Gastrocnemius medialis (tissue), 4 donors: ENCODE results near the gene B3GAT1. TPM values are rescaled to one million over a fixed set of nuclear protein-coding genes. Genes with fewer than 3 reads are reported as not detected.

Experiments
- ATAC-seq, 2 donors: fragments of 150-250 bp; one replicate each; pipeline ENCODE4 v1.9.1; 2016
- DNase-seq, 2 donors: peaks; one replicate each; pipeline ENCODE4 v3.0.0-alpha.2; 2019
- H3K27ac ChIP-seq, 4 donors: fragments of 200-600 bp; sonication (generic); 1 replicate in 1 of 4; 2 replicates in 3 of 4; pipeline ENCODE4 v1.5.1; 2016 to 2018; ENCODE audit warnings: mild to moderate bottlenecking in 2 of 4, moderate library complexity in 1 of 4
- H3K27me3 ChIP-seq, 3 donors: fragments of 200-600 bp; sonication (generic) in 2 of 3; 1 replicate in 1 of 3; 2 replicates in 2 of 3; pipeline versions ENCODE4 v1.5.1 to v1.6.0; 2016 to 2019; ENCODE audit warnings: mild to moderate bottlenecking in 1 of 3, moderate library complexity in 1 of 3
- H3K36me3 ChIP-seq, 2 donors: fragments of 200-600 bp; sonication (generic) in 1 of 2; one replicate each; pipeline ENCODE4 v1.5.1; 2017 to 2018
- H3K4me1 ChIP-seq, 2 donors: fragments of 200-600 bp; sonication (generic) in 1 of 2; one replicate each; pipeline ENCODE4 v1.5.1; 2016 to 2017; ENCODE audit warnings: mild to moderate bottlenecking in 2 of 2
- H3K4me3 ChIP-seq, 4 donors: fragments of 200-600 bp; sonication (generic) in 3 of 4; 1 replicate in 1 of 4; 2 replicates in 3 of 4; pipeline ENCODE4 v1.5.1; 2016 to 2019; ENCODE audit warnings: mild to moderate bottlenecking in 2 of 4
- H3K9me3 ChIP-seq, 3 donors: fragments of 200-600 bp; sonication (generic) in 2 of 3; 1 replicate in 1 of 3; 2 replicates in 2 of 3; pipeline ENCODE4 v1.5.1; 2016 to 2019
- POLR2A ChIP-seq, 2 donors: fragments of 450-650 bp; IDR thresholded peaks; one replicate each; pipeline ENCODE4 v1.6.1; 2017; ENCODE audit warnings: antibody characterized with exemption in 2 of 2, mild to moderate bottlenecking in 2 of 2, moderate library complexity in 2 of 2
- in situ Hi-C, 4 donors: fragments of 200-750 bp; cut with MboI; loops; one replicate each; pipeline versions ENCODE4 v1.15.0 to v1.8.0; 2017; ENCODE audit warnings: low sequenced_read_pairs in 4 of 4
- intact Hi-C: fragments of 100-400 bp; cut with DNase I; formaldehyde crosslinking; loops from one replicate; pipeline ENCODE4 v1.15.1; 2023; ENCODE audit warnings: low total_unique reads
- total RNA-seq, 4 donors: library from RNA; depleted of rRNA; stranded (reverse); fragments of >200 nt; gene quantifications; one replicate each; pipeline versions ENCODE4 v1.1.0 to v1.2.3, GENCODE V29; 2016
- TF ChIP-seq, protein P1 (sequence below), 5 experiments: fragments of 450-650 bp in 3 of 5; fragments of 200-600 bp in 2 of 5; sonication (generic) in 2 of 5; IDR thresholded peaks in 4 of 5; conservative IDR thresholded peaks in 1 of 5; 1 replicate in 4 of 5; 2 replicates in 1 of 5; pipeline ENCODE4 v1.5.1; 2016 to 2019; ENCODE audit warnings: antibody characterized with exemption in 5 of 5, mild to moderate bottlenecking in 3 of 5, moderate library complexity in 3 of 5

Gene B3GAT1
- total RNA-seq, 4 donors from 2014 or later: 0.10 TPM; not detected in 3

DNA sequence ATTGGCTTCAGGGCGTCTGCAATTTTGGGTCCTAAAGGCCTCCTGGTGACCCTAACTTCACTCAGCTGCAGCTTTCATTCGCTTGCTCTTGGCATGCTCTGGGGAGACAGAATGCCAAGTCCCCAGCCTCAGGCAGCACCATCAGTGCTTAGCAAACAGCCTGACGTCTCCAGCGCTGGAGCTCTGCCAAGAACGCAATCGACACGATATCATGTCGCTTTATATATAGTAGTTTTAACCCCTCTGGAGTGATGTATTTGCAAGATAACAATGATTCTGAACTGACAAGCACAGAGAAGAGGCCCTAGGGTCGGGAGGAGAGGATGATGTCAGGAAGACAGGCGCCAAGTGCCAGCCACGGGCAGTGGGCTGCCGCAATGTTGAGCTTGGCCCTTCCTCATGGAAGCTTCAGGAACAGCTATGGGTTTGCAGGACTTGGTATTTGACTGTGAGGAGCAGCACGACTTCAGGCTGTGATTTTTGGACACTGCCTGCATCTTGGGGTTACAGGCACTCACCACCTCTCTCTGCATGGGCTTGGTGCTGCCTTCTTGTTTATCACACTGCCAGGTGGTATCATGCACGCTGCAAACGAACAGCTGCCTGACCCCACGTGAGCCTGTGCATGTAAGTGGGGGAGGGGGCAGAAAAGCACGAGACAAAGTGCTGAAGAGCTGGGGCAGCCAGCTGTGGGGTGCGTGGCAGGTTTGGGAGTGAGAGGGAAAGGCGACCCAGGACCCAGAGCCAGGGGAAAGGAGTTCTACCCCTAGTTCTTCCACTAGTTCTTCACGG, 26.1 kb downstream of the B3GAT1 start:
- in situ Hi-C loops (no loop called here), intact Hi-C loops (no loop called here)
- Histone ChIP-seq H3K27ac (no peak overlapping the region), H3K4me1 (peaks cover 3 to 8% of the 10 kb centered on the region in 2 donors), H3K36me3 (no peaks in the 10 kb centered on the region), H3K4me3 (no peak overlapping the region), H3K9me3 (no peaks in the 10 kb centered on the region), H3K27me3 (peaks cover 0 to 8% (median 6%) of the 10 kb centered on the region in 3 donors)
- DNase-seq (no peak), ATAC-seq (no peak)
- TF ChIP-seq POLR2A (IDR thresholded peaks at IDR 0.05): no peak
- TF ChIP-seq, protein P1, sequence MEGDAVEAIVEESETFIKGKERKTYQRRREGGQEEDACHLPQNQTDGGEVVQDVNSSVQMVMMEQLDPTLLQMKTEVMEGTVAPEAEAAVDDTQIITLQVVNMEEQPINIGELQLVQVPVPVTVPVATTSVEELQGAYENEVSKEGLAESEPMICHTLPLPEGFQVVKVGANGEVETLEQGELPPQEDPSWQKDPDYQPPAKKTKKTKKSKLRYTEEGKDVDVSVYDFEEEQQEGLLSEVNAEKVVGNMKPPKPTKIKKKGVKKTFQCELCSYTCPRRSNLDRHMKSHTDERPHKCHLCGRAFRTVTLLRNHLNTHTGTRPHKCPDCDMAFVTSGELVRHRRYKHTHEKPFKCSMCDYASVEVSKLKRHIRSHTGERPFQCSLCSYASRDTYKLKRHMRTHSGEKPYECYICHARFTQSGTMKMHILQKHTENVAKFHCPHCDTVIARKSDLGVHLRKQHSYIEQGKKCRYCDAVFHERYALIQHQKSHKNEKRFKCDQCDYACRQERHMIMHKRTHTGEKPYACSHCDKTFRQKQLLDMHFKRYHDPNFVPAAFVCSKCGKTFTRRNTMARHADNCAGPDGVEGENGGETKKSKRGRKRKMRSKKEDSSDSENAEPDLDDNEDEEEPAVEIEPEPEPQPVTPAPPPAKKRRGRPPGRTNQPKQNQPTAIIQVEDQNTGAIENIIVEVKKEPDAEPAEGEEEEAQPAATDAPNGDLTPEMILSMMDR (IDR thresholded peaks at IDR 0.05 in 4 of 5, conservative IDR thresholded peaks at IDR 0.05 in 1 of 5): no peak

DNA sequence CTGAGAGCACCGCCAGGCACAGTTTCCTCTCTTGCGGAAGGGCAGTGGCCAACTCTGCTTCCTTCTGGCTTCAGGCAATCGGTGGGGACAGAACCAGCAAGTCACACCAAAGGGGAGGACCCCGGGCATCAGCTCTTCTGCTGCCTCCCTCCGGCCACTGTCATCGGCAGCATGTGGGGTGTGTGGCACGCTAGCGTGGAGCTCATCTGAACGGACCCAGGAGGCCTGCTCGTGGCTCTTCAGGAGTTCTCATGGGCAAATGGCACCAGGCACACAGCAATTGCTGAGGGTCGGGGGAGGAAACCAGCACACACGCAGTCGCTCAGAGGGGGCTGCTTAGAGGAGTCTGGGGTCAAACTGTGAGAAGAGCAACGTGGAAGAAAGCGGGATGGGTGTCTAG, 26.9 kb downstream of the B3GAT1 start:
- no peaks in the 10 kb centered on the region for H3K36me3 ChIP-seq
- no peak overlapping the region for H3K27ac ChIP-seq
- ATAC-seq (no peak), DNase-seq (no peak)
- no peak overlapping the region for H3K4me3 ChIP-seq
- no peaks in the 10 kb centered on the region for H3K9me3 ChIP-seq
- in situ Hi-C loops: no loop called here
- peaks cover 3 to 8% of the 10 kb centered on the region in 2 donors for H3K4me1 ChIP-seq
- TF ChIP-seq, protein P1 (IDR thresholded peaks at IDR 0.05 in 4 of 5, conservative IDR thresholded peaks at IDR 0.05 in 1 of 5): no peak
- no peak for TF ChIP-seq POLR2A (IDR thresholded peaks at IDR 0.05)
- peaks cover 0 to 1% (median 0%) of the 10 kb centered on the region in 3 donors for H3K27me3 ChIP-seq
- intact Hi-C loops: no loop called here

DNA sequence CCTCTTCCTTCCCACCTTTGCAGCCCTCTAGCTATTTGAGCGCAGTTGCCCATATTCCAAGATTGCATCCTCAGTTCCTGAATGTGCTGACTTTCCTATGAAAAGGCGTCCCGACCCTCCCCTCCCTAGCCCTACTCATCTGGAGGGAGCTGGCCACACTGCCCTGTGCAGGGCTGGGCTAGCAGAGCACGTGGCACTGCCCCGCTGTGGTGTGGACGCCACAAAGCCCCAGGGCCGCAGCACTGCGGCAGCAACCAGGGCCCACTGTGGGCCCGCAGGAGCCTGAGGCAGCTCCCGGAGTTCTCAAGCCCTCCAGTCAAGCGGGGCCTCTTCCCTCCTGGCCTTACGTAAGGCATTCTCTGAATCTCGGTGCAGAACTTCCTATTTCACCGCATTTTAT, 27.6 kb downstream of the B3GAT1 start:
- DNase-seq: no peak
- intact Hi-C loops (no loop called here), in situ Hi-C loops (no loop called here)
- Histone ChIP-seq H3K4me1 (peaks cover 3 to 8% of the 10 kb centered on the region in 2 donors), H3K27ac (no peak overlapping the region), H3K9me3 (no peaks in the 10 kb centered on the region), H3K4me3 (no peak overlapping the region), H3K27me3 (no peaks in the 10 kb centered on the region), H3K36me3 (no peaks in the 10 kb centered on the region)
- TF ChIP-seq, protein P1 (IDR thresholded peaks at IDR 0.05 in 4 of 5, conservative IDR thresholded peaks at IDR 0.05 in 1 of 5): no peak
- TF ChIP-seq POLR2A (IDR thresholded peaks at IDR 0.05): no peak
- no peak for ATAC-seq

DNA sequence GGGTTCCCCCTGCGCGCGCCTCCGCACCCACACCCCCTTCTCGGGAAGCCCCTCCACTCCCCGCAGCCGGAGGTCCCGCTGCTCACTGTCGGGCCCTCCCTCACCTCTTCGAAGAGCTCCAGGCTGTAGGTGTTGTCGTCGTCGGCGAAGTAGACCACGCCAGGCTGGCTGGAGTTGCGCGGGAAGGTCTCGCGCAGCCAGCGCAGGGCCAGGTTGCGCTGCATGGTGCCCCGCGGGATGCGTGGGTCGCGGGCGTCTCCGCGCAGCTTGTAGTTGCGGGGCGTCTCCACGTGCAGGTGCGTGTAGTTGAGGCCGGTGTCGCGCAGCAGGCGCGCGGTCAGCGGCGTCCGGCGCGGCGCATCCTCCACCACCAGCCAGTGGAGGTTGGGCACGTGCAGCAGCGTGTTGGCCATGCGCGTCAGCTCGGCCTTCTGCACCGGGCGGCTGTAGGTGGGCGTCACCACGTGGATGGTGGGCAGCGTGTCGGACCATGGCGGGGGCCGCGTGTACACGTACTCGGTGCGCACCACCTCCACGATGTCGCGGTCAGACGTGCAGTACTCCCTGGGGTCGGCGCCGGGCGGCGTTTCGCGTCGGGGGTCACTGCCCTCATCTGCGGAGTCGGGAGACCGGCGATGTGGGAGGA, 28.3 kb downstream of the B3GAT1 start:
- H3K27ac ChIP-seq: no peak overlapping the region
- no peak for ATAC-seq
- in situ Hi-C loops: no loop called here

More for the DNA sequence above, 28.3 kb downstream of the B3GAT1 start:
- no peak for DNase-seq
- Histone ChIP-seq H3K27me3 (no peaks in the 10 kb centered on the region), H3K36me3 (no peaks in the 10 kb centered on the region), H3K9me3 (no peaks in the 10 kb centered on the region), H3K4me1 (peaks cover 3 to 8% of the 10 kb centered on the region in 2 donors), H3K4me3 (no peak overlapping the region)
- TF ChIP-seq, protein P1 (IDR thresholded peaks at IDR 0.05 in 4 of 5, conservative IDR thresholded peaks at IDR 0.05 in 1 of 5): no peak
- TF ChIP-seq POLR2A (IDR thresholded peaks at IDR 0.05): no peak
- intact Hi-C loops: no loop called here
